GM23338 (cell line): Measurements from ENCODE around the gene BEST1. TPM values are rescaled to one million over a fixed set of nuclear protein-coding genes. Genes with fewer than 3 reads are reported as not detected.

Source experiments
- ATAC-seq: fragments of 200-7000 bp; cut with Tn5 transposase; 3 replicates; pipeline ENCODE4 v1.9.1; 2020
- DNase-seq: peaks from one replicate; pipeline ENCODE4 v3.0.0-alpha.2; 2015; ENCODE audit warnings: low spot score
- H2AFZ ChIP-seq: fragments of 200-600 bp; sonication (generic); 2 replicates; pipeline ENCODE4 v1.8.0; 2016; ENCODE audit warnings: antibody characterized with exemption, mild to moderate bottlenecking, moderate library complexity
- H3F3A ChIP-seq: fragments of 200-600 bp; sonication (generic); replicated peaks from 2 replicates; pipeline ENCODE4 v1.8.0; 2017; ENCODE audit warnings: antibody characterized with exemption, mixed run types, low read depth
- H3K27ac ChIP-seq: fragments of 200-600 bp; sonication (generic); 2 replicates; pipeline ENCODE4 v1.6.1; 2016; ENCODE audit warnings: low read depth
- H3K27me3 ChIP-seq: fragments of 200-600 bp; sonication (generic); 2 replicates; pipeline ENCODE4 v1.8.0; 2016; ENCODE audit warnings: mild to moderate bottlenecking, mixed run types, moderate library complexity; ENCODE audit not compliant: insufficient read depth
- H3K36me3 ChIP-seq: fragments of 200-600 bp; sonication (generic); 2 replicates; pipeline ENCODE4 v1.8.0; 2016; ENCODE audit warnings: mild to moderate bottlenecking; ENCODE audit not compliant: insufficient read depth
- H3K4me1 ChIP-seq: fragments of 200-600 bp; sonication (generic); 2 replicates; pipeline ENCODE4 v1.8.0; 2016; ENCODE audit warnings: mild to moderate bottlenecking, moderate library complexity; ENCODE audit not compliant: insufficient read depth
- H3K4me2 ChIP-seq: fragments of 200-600 bp; sonication (generic); 2 replicates; pipeline ENCODE4 v1.7.1; 2017; ENCODE audit warnings: mixed run types
- H3K4me3 ChIP-seq: fragments of 200-600 bp; sonication (generic); 2 replicates; pipeline ENCODE4 v1.6.1; 2016; ENCODE audit warnings: mixed run types
- H3K79me2 ChIP-seq: fragments of 200-600 bp; sonication (generic); replicated peaks from 2 replicates; pipeline ENCODE4 v1.8.0; 2017; ENCODE audit warnings: mild to moderate bottlenecking; ENCODE audit not compliant: insufficient read depth
- H3K9me2 ChIP-seq: fragments of 200-600 bp; sonication (generic); 2 replicates; pipeline ENCODE4 v1.8.0; 2017; ENCODE audit not compliant: insufficient read depth
- H4K20me1 ChIP-seq: fragments of 200-600 bp; sonication (generic); replicated peaks from 2 replicates; pipeline ENCODE4 v1.8.0; 2017; ENCODE audit warnings: mild to moderate bottlenecking; ENCODE audit not compliant: insufficient read depth
- H3K27ac Mint-ChIP-seq: 2 replicates; pipeline ENCODE4 v1.8.0; 2020; ENCODE audit warnings: inconsistent platforms, mild to moderate bottlenecking, moderate library complexity, mixed read lengths
- H3K27me3 Mint-ChIP-seq: 3 replicates; pipeline ENCODE4 v1.8.0; 2022; ENCODE audit warnings: low read depth, mild to moderate bottlenecking, moderate library complexity, mixed read lengths, inconsistent platforms; ENCODE audit not compliant: insufficient read depth, poor library complexity
- H3K36me3 Mint-ChIP-seq: 3 replicates; pipeline ENCODE4 v1.8.0; 2021; ENCODE audit warnings: low read depth, mild to moderate bottlenecking, inconsistent platforms, moderate library complexity, mixed read lengths
- H3K4me1 Mint-ChIP-seq: 3 replicates; pipeline ENCODE4 v1.8.0; 2020; ENCODE audit warnings: mild to moderate bottlenecking, inconsistent platforms, mixed read lengths
- H3K4me3 Mint-ChIP-seq: 3 replicates; pipeline ENCODE4 v1.8.0; 2021; ENCODE audit warnings: moderate library complexity, mild to moderate bottlenecking, inconsistent platforms, mixed read lengths
- H3K9me3 Mint-ChIP-seq: 3 replicates; pipeline ENCODE4 v1.8.0; 2020; ENCODE audit warnings: moderate library complexity, mild to moderate bottlenecking, inconsistent platforms, mixed read lengths
- CREB1 ChIP-seq: fragments of 250-450 bp; sonication (Bioruptor Pico); IDR thresholded peaks from 2 replicates; pipeline ENCODE4 v1.5.0; 2020; ENCODE audit warnings: low read depth, mild to moderate bottlenecking, moderate library complexity
- ETS1 ChIP-seq: IDR thresholded peaks from 2 replicates; pipeline ENCODE4 v1.6.1; 2016; ENCODE audit warnings: antibody characterized with exemption
- EZH2 ChIP-seq: fragments of 200-600 bp; sonication (generic); IDR thresholded peaks from one replicate; pipeline ENCODE4 v1.8.0; 2017; ENCODE audit warnings: antibody characterized with exemption, mild to moderate bottlenecking, low read depth; ENCODE audit not compliant: unreplicated experiment
- EZH2phosphoT487 ChIP-seq: fragments of 200-600 bp; sonication (generic); IDR thresholded peaks from one replicate; pipeline ENCODE4 v1.8.1; 2018; ENCODE audit warnings: antibody characterized with exemption; ENCODE audit not compliant: unreplicated experiment
- JUNB ChIP-seq: IDR thresholded peaks from one replicate; pipeline ENCODE4 v1.6.1; 2016; ENCODE audit warnings: antibody characterized with exemption; ENCODE audit not compliant: unreplicated experiment
- NANOG ChIP-seq: IDR thresholded peaks from 2 replicates; pipeline ENCODE4 v1.6.1; 2016; ENCODE audit warnings: antibody characterized with exemption, borderline replicate concordance
- POLR2AphosphoS5 ChIP-seq: IDR thresholded peaks from 2 replicates; pipeline ENCODE4 v1.6.1; 2016; ENCODE audit warnings: antibody characterized with exemption, low read depth
- STAT1 ChIP-seq: IDR thresholded peaks from one replicate; pipeline ENCODE4 v1.6.1; 2016; ENCODE audit warnings: antibody characterized with exemption; ENCODE audit not compliant: unreplicated experiment
- ZNF114 ChIP-seq: fragments of 250-450 bp; sonication (Bioruptor Pico); IDR thresholded peaks from 2 replicates; pipeline ENCODE4 v1.5.0; 2020; ENCODE audit warnings: mild to moderate bottlenecking, moderate library complexity
- ZNF331 ChIP-seq: fragments of 250-450 bp; sonication (Bioruptor Pico); IDR thresholded peaks from 2 replicates; pipeline ENCODE4 v1.5.0; 2020; ENCODE audit warnings: low read depth, mild to moderate bottlenecking, moderate library complexity
- ZNF462 ChIP-seq: fragments of 250-450 bp; sonication (Bioruptor Pico); IDR thresholded peaks from 2 replicates; pipeline ENCODE4 v1.5.0; 2020; ENCODE audit warnings: mild to moderate bottlenecking, moderate library complexity
- polyA plus RNA-seq: library from polyadenylated mRNA; unstranded; fragments of >200 nt; fragmentation: Nextera tagmentation; extraction: Ambion mirVana; gene quantifications from 2 replicates; pipeline ENCODE4 v1.2.1, GENCODE V29; 2016
- total RNA-seq: library from RNA; depleted of rRNA; stranded (reverse); fragments of >200 nt; shearing (Covaris generic); gene quantifications from 2 replicates; pipeline ENCODE4 v1.2.3, GENCODE V29; 2014
- TF ChIP-seq, protein P1 (sequence below), 2 experiments: fragments of 200-600 bp in 1 of 2; sonication (generic) in 1 of 2; conservative IDR thresholded peaks; 2 replicates each; pipeline versions ENCODE4 v1.5.1 to v1.6.1; 2016 to 2017; ENCODE audit warnings: antibody characterized with exemption in 2 of 2, low read depth in 2 of 2, mild to moderate bottlenecking in 2 of 2, moderate library complexity in 1 of 2
- TF ChIP-seq, protein P2 (sequence below): IDR thresholded peaks from one replicate; pipeline ENCODE4 v1.6.1; 2018; ENCODE audit warnings: antibody characterized with exemption; ENCODE audit not compliant: unreplicated experiment

BEST1 gene
- total and polyA plus RNA-seq, 2 experiments from 2014 or later = 0.35 to 0.44 TPM

DNA sequence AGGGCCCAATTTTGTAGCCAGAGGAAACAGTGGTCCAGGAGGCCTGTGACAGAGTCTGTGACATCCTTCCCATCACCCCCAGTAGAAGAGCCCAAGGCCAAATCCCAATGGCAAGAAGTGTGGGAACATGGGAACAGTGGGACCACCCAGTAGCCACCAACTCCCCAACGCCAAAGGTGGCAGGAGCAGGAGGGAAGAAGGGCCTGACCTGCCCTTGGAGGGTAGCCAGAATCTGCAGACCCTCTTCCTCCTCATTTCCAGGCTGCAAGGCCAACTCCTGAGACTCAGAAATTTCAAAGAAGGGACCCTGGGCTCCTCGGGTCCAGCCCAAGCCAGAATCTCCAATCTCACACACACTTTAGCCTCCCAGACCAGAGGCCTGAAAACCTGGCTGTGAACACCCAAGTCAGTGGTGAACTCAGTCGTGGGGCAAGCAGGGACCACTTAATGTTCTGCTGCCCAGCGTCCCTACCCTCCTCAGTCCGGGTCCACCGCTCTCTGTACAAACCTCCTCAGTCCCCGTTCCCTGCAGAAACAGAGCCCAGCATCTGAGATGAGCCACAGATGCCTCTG, 38.9 kb upstream of the BEST1 start:
- DNase-seq (no peak), ATAC-seq (no peak)
- peaks cover 10% of the 10 kb centered on the region; the same call in 1 of the 2 replicates for H3K4me1 ChIP-seq
- H3F3A ChIP-seq = no peaks in the 10 kb centered on the region
- no peak overlapping the region for H3K4me3 ChIP-seq
- Mint-ChIP-seq H3K4me3 (no peak overlapping the region), H3K9me3 (no peaks in the 10 kb centered on the region; the same call in 2 of the 3 replicates), H3K36me3 (no peaks in the 10 kb centered on the region), H3K27me3 (peaks cover 21% of the 10 kb centered on the region), H3K27ac (no peak overlapping the region), H3K4me1 (peaks cover 15% of the 10 kb centered on the region)
- H3K4me2 ChIP-seq = no peak overlapping the region
- H4K20me1 ChIP-seq = no peaks in the 10 kb centered on the region
- H3K9me2 ChIP-seq = no peaks in the 10 kb centered on the region
- peaks cover under 1% of the 10 kb centered on the region; the same call in 1 of the 2 replicates for H3K27me3 ChIP-seq
- H3K79me2 ChIP-seq = no peaks in the 10 kb centered on the region
- no peak overlapping the region for H2AFZ ChIP-seq
- no peak overlapping the region for H3K27ac ChIP-seq
- TF ChIP-seq POLR2AphosphoS5 (no peak), ZNF462 (no peak), EZH2phosphoT487 (no peak), ZNF114 (CRISPR knock-in tag) (no peak), JUNB (no peak), STAT1 (no peak), EZH2 (no peak), ZNF331 (CRISPR knock-in tag) (no peak), ETS1 (no peak), NANOG (no peak), CREB1 (CRISPR knock-in tag) (no peak)
- TF ChIP-seq, protein P1, sequence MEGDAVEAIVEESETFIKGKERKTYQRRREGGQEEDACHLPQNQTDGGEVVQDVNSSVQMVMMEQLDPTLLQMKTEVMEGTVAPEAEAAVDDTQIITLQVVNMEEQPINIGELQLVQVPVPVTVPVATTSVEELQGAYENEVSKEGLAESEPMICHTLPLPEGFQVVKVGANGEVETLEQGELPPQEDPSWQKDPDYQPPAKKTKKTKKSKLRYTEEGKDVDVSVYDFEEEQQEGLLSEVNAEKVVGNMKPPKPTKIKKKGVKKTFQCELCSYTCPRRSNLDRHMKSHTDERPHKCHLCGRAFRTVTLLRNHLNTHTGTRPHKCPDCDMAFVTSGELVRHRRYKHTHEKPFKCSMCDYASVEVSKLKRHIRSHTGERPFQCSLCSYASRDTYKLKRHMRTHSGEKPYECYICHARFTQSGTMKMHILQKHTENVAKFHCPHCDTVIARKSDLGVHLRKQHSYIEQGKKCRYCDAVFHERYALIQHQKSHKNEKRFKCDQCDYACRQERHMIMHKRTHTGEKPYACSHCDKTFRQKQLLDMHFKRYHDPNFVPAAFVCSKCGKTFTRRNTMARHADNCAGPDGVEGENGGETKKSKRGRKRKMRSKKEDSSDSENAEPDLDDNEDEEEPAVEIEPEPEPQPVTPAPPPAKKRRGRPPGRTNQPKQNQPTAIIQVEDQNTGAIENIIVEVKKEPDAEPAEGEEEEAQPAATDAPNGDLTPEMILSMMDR (conservative IDR thresholded peaks at IDR 0.05; ENCODE audit: low read depth in 2 of 2) = no peak
- TF ChIP-seq, protein P2, sequence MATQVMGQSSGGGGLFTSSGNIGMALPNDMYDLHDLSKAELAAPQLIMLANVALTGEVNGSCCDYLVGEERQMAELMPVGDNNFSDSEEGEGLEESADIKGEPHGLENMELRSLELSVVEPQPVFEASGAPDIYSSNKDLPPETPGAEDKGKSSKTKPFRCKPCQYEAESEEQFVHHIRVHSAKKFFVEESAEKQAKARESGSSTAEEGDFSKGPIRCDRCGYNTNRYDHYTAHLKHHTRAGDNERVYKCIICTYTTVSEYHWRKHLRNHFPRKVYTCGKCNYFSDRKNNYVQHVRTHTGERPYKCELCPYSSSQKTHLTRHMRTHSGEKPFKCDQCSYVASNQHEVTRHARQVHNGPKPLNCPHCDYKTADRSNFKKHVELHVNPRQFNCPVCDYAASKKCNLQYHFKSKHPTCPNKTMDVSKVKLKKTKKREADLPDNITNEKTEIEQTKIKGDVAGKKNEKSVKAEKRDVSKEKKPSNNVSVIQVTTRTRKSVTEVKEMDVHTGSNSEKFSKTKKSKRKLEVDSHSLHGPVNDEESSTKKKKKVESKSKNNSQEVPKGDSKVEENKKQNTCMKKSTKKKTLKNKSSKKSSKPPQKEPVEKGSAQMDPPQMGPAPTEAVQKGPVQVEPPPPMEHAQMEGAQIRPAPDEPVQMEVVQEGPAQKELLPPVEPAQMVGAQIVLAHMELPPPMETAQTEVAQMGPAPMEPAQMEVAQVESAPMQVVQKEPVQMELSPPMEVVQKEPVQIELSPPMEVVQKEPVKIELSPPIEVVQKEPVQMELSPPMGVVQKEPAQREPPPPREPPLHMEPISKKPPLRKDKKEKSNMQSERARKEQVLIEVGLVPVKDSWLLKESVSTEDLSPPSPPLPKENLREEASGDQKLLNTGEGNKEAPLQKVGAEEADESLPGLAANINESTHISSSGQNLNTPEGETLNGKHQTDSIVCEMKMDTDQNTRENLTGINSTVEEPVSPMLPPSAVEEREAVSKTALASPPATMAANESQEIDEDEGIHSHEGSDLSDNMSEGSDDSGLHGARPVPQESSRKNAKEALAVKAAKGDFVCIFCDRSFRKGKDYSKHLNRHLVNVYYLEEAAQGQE = no peak
- no peaks in the 10 kb centered on the region; the same call in 1 of the 2 replicates for H3K36me3 ChIP-seq
